ENCODE data around the gene GPC6. TPM values are rescaled to one million over a fixed set of nuclear protein-coding genes. Genes with fewer than 3 reads are reported as not detected.

Gene GPC6
- polyA plus RNA-seq, 2 donors: 0.16 to 0.22 TPM

DNA sequence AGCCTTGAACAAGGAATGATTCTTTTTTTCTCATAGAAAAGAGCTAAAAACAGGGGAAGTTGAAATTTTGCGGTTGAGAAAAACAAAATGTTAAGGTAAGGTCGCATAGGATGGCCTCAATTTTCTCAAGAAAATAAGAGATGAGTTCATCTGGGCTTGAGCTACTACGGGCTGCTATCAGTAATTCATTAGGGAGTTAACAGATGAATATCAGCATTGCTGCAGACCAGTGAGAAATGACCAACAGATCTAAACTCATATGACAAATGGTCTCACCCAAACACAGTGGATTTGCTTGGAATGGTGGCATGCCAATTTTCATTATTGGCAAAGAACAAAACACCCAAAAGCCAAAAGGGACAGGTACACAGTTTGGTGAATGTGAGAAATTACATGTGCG is 56.6 kb downstream of the GPC6 start:
- Histone ChIP-seq H3K4me1 (ENCODE audit: control insufficient read depth in 2 of 2, insufficient read depth in 2 of 2, low read length in 1 of 2) (no peaks in the 10 kb centered on the region), H3K27ac (ENCODE audit: low read depth in 2 of 2, low read length in 1 of 2) (no peak overlapping the region), H3K4me3 (ENCODE audit: low read depth in 1 of 2, low read length in 2 of 2) (no peak overlapping the region), H3K9me3 (ENCODE audit: control insufficient read depth in 2 of 2, insufficient read depth in 1 of 2, low read depth in 1 of 2, low read length in 1 of 2) (no peaks in the 10 kb centered on the region), H3K36me3 (ENCODE audit: control insufficient read depth in 2 of 2, insufficient read depth in 2 of 2, low read length in 1 of 2) (no peaks in the 10 kb centered on the region), H3K27me3 (ENCODE audit: control insufficient read depth in 1 of 2, insufficient read depth in 2 of 2, low read length in 2 of 2) (no peaks in the 10 kb centered on the region)
- WGBS, 2 donors: 84 to 86% methylated on average over 4 of the region's 4 CpGs

DNA sequence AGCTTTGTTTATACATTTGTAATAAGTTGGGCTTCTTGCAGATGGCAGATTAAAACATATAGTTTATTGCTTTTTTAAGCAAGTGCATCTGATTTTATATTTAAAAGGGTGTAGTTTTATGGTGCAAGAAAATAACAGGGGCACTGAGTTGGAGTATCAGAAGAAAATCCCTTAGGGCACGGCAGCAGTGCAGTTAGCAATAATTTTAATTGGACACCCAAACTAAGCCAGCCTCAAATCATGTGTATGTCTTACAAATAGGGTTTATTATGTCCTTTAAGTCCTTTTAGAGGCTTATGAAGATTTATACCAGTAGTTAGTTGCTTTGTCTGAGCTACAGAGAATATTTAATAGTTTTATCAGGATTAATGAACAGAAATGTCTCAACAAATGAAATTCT is 57.5 kb downstream of the GPC6 start:
- no peaks in the 10 kb centered on the region for H3K4me1 ChIP-seq (ENCODE audit: control insufficient read depth in 2 of 2, insufficient read depth in 2 of 2, low read length in 1 of 2)
- WGBS, 2 donors: 71 to 75% methylated on average over 1 of the region's 1 CpG
- no peak overlapping the region for H3K27ac ChIP-seq (ENCODE audit: low read depth in 2 of 2, low read length in 1 of 2)
- no peak overlapping the region for H3K4me3 ChIP-seq (ENCODE audit: low read depth in 1 of 2, low read length in 2 of 2)
- H3K36me3 ChIP-seq (ENCODE audit: control insufficient read depth in 2 of 2, insufficient read depth in 2 of 2, low read length in 1 of 2): no peaks in the 10 kb centered on the region
- H3K9me3 ChIP-seq (ENCODE audit: control insufficient read depth in 2 of 2, insufficient read depth in 1 of 2, low read depth in 1 of 2, low read length in 1 of 2): no peaks in the 10 kb centered on the region
- H3K27me3 ChIP-seq (ENCODE audit: control insufficient read depth in 1 of 2, insufficient read depth in 2 of 2, low read length in 2 of 2): no peaks in the 10 kb centered on the region

DNA sequence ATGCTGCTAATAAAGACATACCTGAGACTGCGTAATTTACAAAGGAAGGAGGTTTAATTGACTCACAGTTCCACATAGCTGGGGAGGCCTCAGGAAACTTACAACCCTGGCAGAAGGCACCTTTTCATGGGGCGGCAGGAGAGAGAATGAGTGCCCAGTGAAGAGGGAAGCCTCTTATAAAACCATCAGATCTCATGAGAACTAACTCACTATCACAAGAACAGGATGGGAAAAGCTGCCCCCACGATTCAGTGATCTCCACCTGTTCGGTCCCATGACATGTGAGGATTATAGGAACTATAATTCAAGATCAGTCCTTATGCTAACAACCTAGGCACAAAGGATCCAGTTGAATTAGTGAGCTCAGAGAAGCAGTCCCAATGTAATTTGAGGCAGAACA is 59.4 kb downstream of the GPC6 start:
- H3K27me3 ChIP-seq (ENCODE audit: control insufficient read depth in 1 of 2, insufficient read depth in 2 of 2, low read length in 2 of 2): no peaks in the 10 kb centered on the region
- no peak overlapping the region for H3K4me3 ChIP-seq (ENCODE audit: low read depth in 1 of 2, low read length in 2 of 2)
- H3K9me3 ChIP-seq (ENCODE audit: control insufficient read depth in 2 of 2, insufficient read depth in 1 of 2, low read depth in 1 of 2, low read length in 1 of 2): no peaks in the 10 kb centered on the region
- no peaks in the 10 kb centered on the region for H3K36me3 ChIP-seq (ENCODE audit: control insufficient read depth in 2 of 2, insufficient read depth in 2 of 2, low read length in 1 of 2)
- WGBS, 2 donors: 66 to 72% methylated on average over 4 of the region's 4 CpGs
- no peak overlapping the region for H3K27ac ChIP-seq (ENCODE audit: low read depth in 2 of 2, low read length in 1 of 2)
- H3K4me1 ChIP-seq (ENCODE audit: control insufficient read depth in 2 of 2, insufficient read depth in 2 of 2, low read length in 1 of 2): no peaks in the 10 kb centered on the region

DNA sequence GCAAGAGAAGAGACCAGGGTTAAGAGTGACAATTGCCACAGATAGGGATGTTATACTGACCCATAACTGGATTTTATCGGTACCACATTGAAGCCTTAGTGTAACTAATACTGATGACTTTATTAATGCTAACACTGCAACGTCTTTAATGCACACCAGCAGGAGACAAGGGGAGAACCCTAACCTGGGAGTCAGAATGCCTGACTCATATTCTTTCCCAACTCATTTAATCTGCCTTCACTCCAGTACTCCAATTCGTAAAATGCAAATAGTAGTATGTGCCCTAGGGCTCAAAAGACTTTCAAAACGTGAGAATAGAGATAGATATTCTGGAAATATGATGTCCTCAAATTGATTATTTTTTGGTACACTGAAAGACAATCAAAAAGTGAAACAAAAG is 62.4 kb downstream of the GPC6 start:
- Histone ChIP-seq H3K4me3 (ENCODE audit: low read depth in 1 of 2, low read length in 2 of 2) (no peak overlapping the region), H3K27ac (ENCODE audit: low read depth in 2 of 2, low read length in 1 of 2) (no peak overlapping the region), H3K27me3 (ENCODE audit: control insufficient read depth in 1 of 2, insufficient read depth in 2 of 2, low read length in 2 of 2) (no peaks in the 10 kb centered on the region), H3K4me1 (ENCODE audit: control insufficient read depth in 2 of 2, insufficient read depth in 2 of 2, low read length in 1 of 2) (no peaks in the 10 kb centered on the region), H3K9me3 (ENCODE audit: control insufficient read depth in 2 of 2, insufficient read depth in 1 of 2, low read depth in 1 of 2, low read length in 1 of 2) (no peaks in the 10 kb centered on the region), H3K36me3 (ENCODE audit: control insufficient read depth in 2 of 2, insufficient read depth in 2 of 2, low read length in 1 of 2) (no peaks in the 10 kb centered on the region)
- WGBS, 2 donors: 70 to 72% methylated on average over 4 of the region's 4 CpGs

DNA sequence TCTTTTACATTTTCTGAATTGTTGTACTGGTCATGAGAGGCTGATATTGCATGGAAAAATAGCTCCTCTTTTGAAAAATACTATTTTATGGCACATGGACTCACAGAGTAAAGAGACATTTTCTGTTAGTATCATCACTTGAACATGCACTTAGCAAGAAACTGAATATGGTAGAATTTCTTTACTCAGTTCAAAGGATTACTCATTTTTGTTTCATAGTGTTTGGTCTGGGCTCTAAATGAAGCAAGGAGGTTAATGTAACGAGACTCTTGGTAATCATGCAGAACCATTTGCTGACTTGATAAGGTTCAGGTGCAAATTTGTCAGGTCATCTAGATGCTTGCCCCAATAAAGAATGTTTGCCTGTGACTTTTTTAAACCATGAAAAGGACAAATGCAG is 63.2 kb downstream of the GPC6 start:
- 65 to 78% methylated on average over 1 of the region's 1 CpG for WGBS, 2 donors
- Histone ChIP-seq H3K4me3 (ENCODE audit: low read depth in 1 of 2, low read length in 2 of 2) (no peak overlapping the region), H3K27me3 (ENCODE audit: control insufficient read depth in 1 of 2, insufficient read depth in 2 of 2, low read length in 2 of 2) (no peaks in the 10 kb centered on the region), H3K36me3 (ENCODE audit: control insufficient read depth in 2 of 2, insufficient read depth in 2 of 2, low read length in 1 of 2) (no peaks in the 10 kb centered on the region), H3K9me3 (ENCODE audit: control insufficient read depth in 2 of 2, insufficient read depth in 1 of 2, low read depth in 1 of 2, low read length in 1 of 2) (no peaks in the 10 kb centered on the region), H3K4me1 (ENCODE audit: control insufficient read depth in 2 of 2, insufficient read depth in 2 of 2, low read length in 1 of 2) (no peaks in the 10 kb centered on the region), H3K27ac (ENCODE audit: low read depth in 2 of 2, low read length in 1 of 2) (no peak overlapping the region)

DNA sequence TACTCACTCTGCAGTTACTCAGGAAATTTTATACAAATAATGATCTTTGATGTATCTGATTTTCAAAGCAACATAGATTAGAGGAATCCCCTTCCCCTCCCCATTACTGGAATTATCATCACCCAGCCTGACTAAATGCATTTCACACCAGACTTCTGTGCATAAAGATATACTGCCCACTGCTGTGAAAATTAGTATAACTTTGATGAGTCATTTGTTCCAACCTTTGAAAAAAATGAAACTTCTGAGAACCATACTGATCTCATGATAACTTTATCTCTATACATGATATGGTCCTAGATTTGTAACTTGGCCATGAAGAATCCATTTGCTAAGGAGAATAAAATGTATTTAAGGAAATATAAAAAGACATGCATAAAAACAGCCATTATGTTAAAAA is 63.9 kb downstream of the GPC6 start:
- no peak overlapping the region for H3K27ac ChIP-seq (ENCODE audit: low read depth in 2 of 2, low read length in 1 of 2)
- H3K36me3 ChIP-seq (ENCODE audit: control insufficient read depth in 2 of 2, insufficient read depth in 2 of 2, low read length in 1 of 2): no peaks in the 10 kb centered on the region
- H3K4me3 ChIP-seq (ENCODE audit: low read depth in 1 of 2, low read length in 2 of 2): no peak overlapping the region
- no peaks in the 10 kb centered on the region for H3K4me1 ChIP-seq (ENCODE audit: control insufficient read depth in 2 of 2, insufficient read depth in 2 of 2, low read length in 1 of 2)
- H3K27me3 ChIP-seq (ENCODE audit: control insufficient read depth in 1 of 2, insufficient read depth in 2 of 2, low read length in 2 of 2): no peaks in the 10 kb centered on the region
- H3K9me3 ChIP-seq (ENCODE audit: control insufficient read depth in 2 of 2, insufficient read depth in 1 of 2, low read depth in 1 of 2, low read length in 1 of 2): no peaks in the 10 kb centered on the region

DNA sequence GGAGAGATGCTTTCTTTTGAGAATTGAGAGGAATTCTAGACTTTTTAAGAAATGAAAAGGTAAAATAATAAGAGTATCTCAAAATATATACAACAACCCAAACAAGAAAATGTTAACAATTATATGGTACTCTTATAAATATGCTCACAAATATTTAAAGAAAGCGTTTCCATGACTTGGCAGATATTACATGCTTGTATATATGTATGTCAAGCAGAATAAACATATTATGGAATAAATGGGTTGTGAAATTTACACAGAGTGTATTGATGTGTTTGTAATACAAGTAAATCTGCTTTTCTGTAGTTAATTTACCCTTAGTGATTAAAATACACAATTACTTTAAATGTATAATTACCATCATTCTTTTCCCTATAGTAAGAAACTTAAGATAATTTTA is 65.8 kb downstream of the GPC6 start:
- 62 to 73% methylated on average over 1 of the region's 1 CpG for WGBS, 2 donors
- H3K27ac ChIP-seq (ENCODE audit: low read depth in 2 of 2, low read length in 1 of 2): no peak overlapping the region
- no peaks in the 10 kb centered on the region for H3K9me3 ChIP-seq (ENCODE audit: control insufficient read depth in 2 of 2, insufficient read depth in 1 of 2, low read depth in 1 of 2, low read length in 1 of 2)
- H3K4me3 ChIP-seq (ENCODE audit: low read depth in 1 of 2, low read length in 2 of 2): no peak overlapping the region
- no peaks in the 10 kb centered on the region for H3K36me3 ChIP-seq (ENCODE audit: control insufficient read depth in 2 of 2, insufficient read depth in 2 of 2, low read length in 1 of 2)
- no peaks in the 10 kb centered on the region for H3K4me1 ChIP-seq (ENCODE audit: control insufficient read depth in 2 of 2, insufficient read depth in 2 of 2, low read length in 1 of 2)
- H3K27me3 ChIP-seq (ENCODE audit: control insufficient read depth in 1 of 2, insufficient read depth in 2 of 2, low read length in 2 of 2): no peaks in the 10 kb centered on the region

DNA sequence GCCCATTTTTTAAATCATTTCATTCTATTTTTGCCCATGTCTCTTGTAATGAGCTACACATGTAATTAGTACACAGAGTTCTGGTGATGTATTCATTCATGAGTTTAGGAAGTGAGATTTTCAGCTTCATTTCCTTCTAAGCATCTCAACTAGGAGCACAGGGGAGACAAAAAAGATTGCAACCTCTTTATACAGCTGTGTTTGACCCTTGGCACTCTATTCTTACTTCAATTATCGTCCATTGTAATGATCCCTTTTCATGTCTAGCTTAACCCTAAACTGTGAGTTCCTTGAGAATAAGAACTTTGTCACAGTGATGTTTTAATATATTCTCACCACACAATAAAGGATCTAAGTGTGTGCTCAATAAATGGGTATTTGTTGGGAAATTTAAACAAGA is 67.1 kb downstream of the GPC6 start:
- Histone ChIP-seq H3K36me3 (ENCODE audit: control insufficient read depth in 2 of 2, insufficient read depth in 2 of 2, low read length in 1 of 2) (no peaks in the 10 kb centered on the region), H3K9me3 (ENCODE audit: control insufficient read depth in 2 of 2, insufficient read depth in 1 of 2, low read depth in 1 of 2, low read length in 1 of 2) (no peaks in the 10 kb centered on the region), H3K4me3 (ENCODE audit: low read depth in 1 of 2, low read length in 2 of 2) (no peak overlapping the region), H3K27ac (ENCODE audit: low read depth in 2 of 2, low read length in 1 of 2) (no peak overlapping the region), H3K4me1 (ENCODE audit: control insufficient read depth in 2 of 2, insufficient read depth in 2 of 2, low read length in 1 of 2) (no peaks in the 10 kb centered on the region), H3K27me3 (ENCODE audit: control insufficient read depth in 1 of 2, insufficient read depth in 2 of 2, low read length in 2 of 2) (no peaks in the 10 kb centered on the region)
- 65 to 70% methylated on average over 1 of the region's 1 CpG for WGBS, 2 donors

DNA sequence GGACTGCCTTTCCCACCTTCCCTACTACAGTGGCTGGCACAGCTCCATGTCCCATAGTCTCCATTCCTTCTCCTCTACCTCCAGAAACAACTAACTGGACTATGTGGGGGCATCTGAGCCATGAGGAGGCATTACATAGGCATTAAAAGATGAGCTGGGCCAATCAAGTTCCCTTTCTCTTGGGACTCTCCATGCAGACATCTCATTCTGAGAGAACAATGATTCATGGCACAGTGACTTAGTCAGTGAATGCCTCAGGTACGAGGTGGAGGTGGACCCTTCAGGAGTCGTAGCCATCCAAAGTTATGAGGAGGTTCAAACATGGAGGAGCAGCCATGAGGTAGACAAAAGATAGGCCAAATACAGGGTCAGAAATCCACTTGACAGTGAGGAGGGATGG is 70.0 kb downstream of the GPC6 start:
- Histone ChIP-seq H3K27ac (ENCODE audit: low read depth in 2 of 2, low read length in 1 of 2) (no peak overlapping the region), H3K4me3 (ENCODE audit: low read depth in 1 of 2, low read length in 2 of 2) (no peak overlapping the region), H3K27me3 (ENCODE audit: control insufficient read depth in 1 of 2, insufficient read depth in 2 of 2, low read length in 2 of 2) (no peaks in the 10 kb centered on the region), H3K9me3 (ENCODE audit: control insufficient read depth in 2 of 2, insufficient read depth in 1 of 2, low read depth in 1 of 2, low read length in 1 of 2) (no peaks in the 10 kb centered on the region), H3K36me3 (ENCODE audit: control insufficient read depth in 2 of 2, insufficient read depth in 2 of 2, low read length in 1 of 2) (no peaks in the 10 kb centered on the region), H3K4me1 (ENCODE audit: control insufficient read depth in 2 of 2, insufficient read depth in 2 of 2, low read length in 1 of 2) (no peaks in the 10 kb centered on the region)
- 74 to 91% methylated on average over 2 of the region's 2 CpGs for WGBS, 2 donors

DNA sequence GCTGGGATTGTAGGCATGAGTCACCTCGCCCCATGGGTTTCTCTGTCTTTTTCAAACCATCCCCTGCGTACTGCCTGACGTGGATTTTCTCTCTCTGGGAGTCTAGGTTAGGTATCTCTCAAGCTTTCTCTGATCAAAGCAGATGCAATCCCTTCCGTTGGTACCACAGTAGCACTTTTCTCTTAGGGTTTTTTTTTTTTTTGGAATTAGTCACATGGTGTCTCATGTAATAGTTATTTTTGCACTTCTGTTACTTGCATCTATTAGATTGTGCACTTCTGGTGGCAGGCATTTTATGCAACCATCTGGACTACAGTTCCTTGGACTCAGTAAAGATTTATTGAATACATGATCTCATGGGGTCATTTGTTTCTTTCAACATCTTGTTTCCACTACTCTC is 72.1 kb downstream of the GPC6 start:
- no peaks in the 10 kb centered on the region for H3K36me3 ChIP-seq (ENCODE audit: control insufficient read depth in 2 of 2, insufficient read depth in 2 of 2, low read length in 1 of 2)
- no peaks in the 10 kb centered on the region for H3K9me3 ChIP-seq (ENCODE audit: control insufficient read depth in 2 of 2, insufficient read depth in 1 of 2, low read depth in 1 of 2, low read length in 1 of 2)
- no peak overlapping the region for H3K27ac ChIP-seq (ENCODE audit: low read depth in 2 of 2, low read length in 1 of 2)
- H3K4me1 ChIP-seq (ENCODE audit: control insufficient read depth in 2 of 2, insufficient read depth in 2 of 2, low read length in 1 of 2): no peaks in the 10 kb centered on the region
- 78 to 86% methylated on average over 4 of the region's 4 CpGs for WGBS, 2 donors
- H3K4me3 ChIP-seq (ENCODE audit: low read depth in 1 of 2, low read length in 2 of 2): no peak overlapping the region
- no peaks in the 10 kb centered on the region for H3K27me3 ChIP-seq (ENCODE audit: control insufficient read depth in 1 of 2, insufficient read depth in 2 of 2, low read length in 2 of 2)
